Ovary (tissue), 3 donors: Measurements from ENCODE around the gene GRM8.

Experiments used
- EP300 ChIP-seq: sonication (generic); formaldehyde crosslinking; IDR thresholded peaks from one replicate; pipeline ENCODE4 v1.6.1; 2017; ENCODE audit warnings: antibody characterized with exemption
- POLR2A ChIP-seq: fragments of 450-650 bp; IDR thresholded peaks from one replicate; pipeline ENCODE4 v1.6.1; 2017; ENCODE audit warnings: antibody characterized with exemption, mild to moderate bottlenecking, moderate library complexity
- TF ChIP-seq, protein P1 (sequence below), 3 donors: fragments of 450-650 bp in 2 of 3; fragments of 200-600 bp in 1 of 3; IDR thresholded peaks; one replicate each; pipeline versions ENCODE4 v1.5.1 to v1.8.0; 2016 to 2022; ENCODE audit warnings: antibody characterized with exemption in 3 of 3, mild to moderate bottlenecking in 1 of 3
- donor health status: DM: no; HTN: no; CAD: no.

DNA sequence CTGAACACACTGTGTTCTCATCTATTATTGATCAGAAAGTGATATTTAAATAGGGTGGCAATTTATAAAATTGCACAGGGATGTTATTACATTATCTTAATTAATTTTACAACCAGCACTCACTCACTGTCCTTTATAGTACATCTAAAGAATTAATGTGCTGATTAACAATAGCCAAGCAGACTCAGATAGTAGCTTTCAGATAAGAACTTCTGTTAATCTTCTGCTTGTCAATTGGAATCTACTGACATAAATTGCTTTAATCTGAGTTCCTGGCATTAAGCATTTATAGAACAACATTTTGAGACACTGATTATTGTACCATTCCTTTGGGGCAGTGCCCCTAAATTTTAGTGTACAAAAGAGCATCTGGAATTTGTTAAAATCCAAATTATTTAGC, 408.9 kb downstream of the GRM8 start:
- TF ChIP-seq, protein P1, sequence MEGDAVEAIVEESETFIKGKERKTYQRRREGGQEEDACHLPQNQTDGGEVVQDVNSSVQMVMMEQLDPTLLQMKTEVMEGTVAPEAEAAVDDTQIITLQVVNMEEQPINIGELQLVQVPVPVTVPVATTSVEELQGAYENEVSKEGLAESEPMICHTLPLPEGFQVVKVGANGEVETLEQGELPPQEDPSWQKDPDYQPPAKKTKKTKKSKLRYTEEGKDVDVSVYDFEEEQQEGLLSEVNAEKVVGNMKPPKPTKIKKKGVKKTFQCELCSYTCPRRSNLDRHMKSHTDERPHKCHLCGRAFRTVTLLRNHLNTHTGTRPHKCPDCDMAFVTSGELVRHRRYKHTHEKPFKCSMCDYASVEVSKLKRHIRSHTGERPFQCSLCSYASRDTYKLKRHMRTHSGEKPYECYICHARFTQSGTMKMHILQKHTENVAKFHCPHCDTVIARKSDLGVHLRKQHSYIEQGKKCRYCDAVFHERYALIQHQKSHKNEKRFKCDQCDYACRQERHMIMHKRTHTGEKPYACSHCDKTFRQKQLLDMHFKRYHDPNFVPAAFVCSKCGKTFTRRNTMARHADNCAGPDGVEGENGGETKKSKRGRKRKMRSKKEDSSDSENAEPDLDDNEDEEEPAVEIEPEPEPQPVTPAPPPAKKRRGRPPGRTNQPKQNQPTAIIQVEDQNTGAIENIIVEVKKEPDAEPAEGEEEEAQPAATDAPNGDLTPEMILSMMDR (IDR thresholded peaks at IDR 0.05): no peak
- TF ChIP-seq POLR2A: no peak
- no peak for TF ChIP-seq EP300
